Measurements from ENCODE around the gene CHRNA10. TPM values are rescaled to one million over a fixed set of nuclear protein-coding genes. Genes with fewer than 3 reads are reported as not detected.

The CHRNA10 gene
- total and polyA plus RNA-seq, 2 of the 13 experiments (the other 11 are each of a cell fraction or from before 2014, with no cell fraction given): 0.53 to 0.71 TPM

GRCh38 chr11:3642071-3642951 is 28.9 kb downstream of the CHRNA10 start (continued):
- peak; percentile 41; the same call in 1 of the 2 replicates for TF ChIP-seq ZNF512B (CRISPR knock-in tag; IDR thresholded peaks at IDR 0.05; ENCODE audit: borderline replicate concordance)
- no peak for TF ChIP-seq ONECUT2 (CRISPR knock-in tag; IDR thresholded peaks at IDR 0.05)
- TF ChIP-seq ZNF639 (CRISPR knock-in tag; conservative IDR thresholded peaks at IDR 0.05): no peak
- no peak for TF ChIP-seq TOPORS (CRISPR knock-in tag; IDR thresholded peaks at IDR 0.05)
- no peak for TF ChIP-seq FIP1L1 (IDR thresholded peaks at IDR 0.05; ENCODE audit: borderline replicate concordance, insufficient read depth, low read depth, low read length)
- peak; percentile 26; the same call in 1 of the 2 replicates for TF ChIP-seq MXD4 (CRISPR knock-in tag; IDR thresholded peaks at IDR 0.05)
- no peak for TF ChIP-seq KLF6 (CRISPR knock-in tag; IDR thresholded peaks at IDR 0.05)
- TF ChIP-seq MXI1 (IDR thresholded peaks at IDR 0.05; ENCODE audit: borderline replicate concordance, low read depth, low read length): no peak
- TF ChIP-seq ZNF770 (CRISPR knock-in tag; IDR thresholded peaks at IDR 0.05): peak; percentile 96
- no peak for TF ChIP-seq ZNF569 (CRISPR knock-in tag; IDR thresholded peaks at IDR 0.05; ENCODE audit: borderline replicate concordance)
- TF ChIP-seq GMEB1 (CRISPR knock-in tag; IDR thresholded peaks at IDR 0.05; ENCODE audit: borderline replicate concordance): 0 out of 2 replicates have a peak, but pooled peaks have one; percentile 24
- TF ChIP-seq MAX (IDR thresholded peaks at IDR 0.05): peak; percentile 73
- no peak for TF ChIP-seq ZNF577 (CRISPR knock-in tag; IDR thresholded peaks at IDR 0.05; ENCODE audit: borderline replicate concordance, low read depth)
- no peak for TF ChIP-seq MLXIP (CRISPR knock-in tag; IDR thresholded peaks at IDR 0.05; ENCODE audit: borderline replicate concordance)
- peak; percentile 38; the same call in 1 of the 2 replicates for TF ChIP-seq HOXD1 (CRISPR knock-in tag; IDR thresholded peaks at IDR 0.05)
- no peak; the same call in 1 of the 2 replicates for TF ChIP-seq MYNN (CRISPR knock-in tag; IDR thresholded peaks at IDR 0.05; ENCODE audit: low read depth)
